GM18517 (cell line): ENCODE results near the gene STEAP3.
"Not testable (repeated sequence)": the region's sequence is repeated elsewhere in the genome, so short reads cannot be mapped to it uniquely, and the experiment has no call there.

Experiments used
- ATAC-seq: cut with Tn5 transposase; IDR thresholded peaks from one replicate; pipeline ENCODE4 v1.9.1; 2021; ENCODE audit warnings: mild to moderate bottlenecking, moderate library complexity; ENCODE audit not compliant: unreplicated experiment

Gene STEAP3

DNA sequence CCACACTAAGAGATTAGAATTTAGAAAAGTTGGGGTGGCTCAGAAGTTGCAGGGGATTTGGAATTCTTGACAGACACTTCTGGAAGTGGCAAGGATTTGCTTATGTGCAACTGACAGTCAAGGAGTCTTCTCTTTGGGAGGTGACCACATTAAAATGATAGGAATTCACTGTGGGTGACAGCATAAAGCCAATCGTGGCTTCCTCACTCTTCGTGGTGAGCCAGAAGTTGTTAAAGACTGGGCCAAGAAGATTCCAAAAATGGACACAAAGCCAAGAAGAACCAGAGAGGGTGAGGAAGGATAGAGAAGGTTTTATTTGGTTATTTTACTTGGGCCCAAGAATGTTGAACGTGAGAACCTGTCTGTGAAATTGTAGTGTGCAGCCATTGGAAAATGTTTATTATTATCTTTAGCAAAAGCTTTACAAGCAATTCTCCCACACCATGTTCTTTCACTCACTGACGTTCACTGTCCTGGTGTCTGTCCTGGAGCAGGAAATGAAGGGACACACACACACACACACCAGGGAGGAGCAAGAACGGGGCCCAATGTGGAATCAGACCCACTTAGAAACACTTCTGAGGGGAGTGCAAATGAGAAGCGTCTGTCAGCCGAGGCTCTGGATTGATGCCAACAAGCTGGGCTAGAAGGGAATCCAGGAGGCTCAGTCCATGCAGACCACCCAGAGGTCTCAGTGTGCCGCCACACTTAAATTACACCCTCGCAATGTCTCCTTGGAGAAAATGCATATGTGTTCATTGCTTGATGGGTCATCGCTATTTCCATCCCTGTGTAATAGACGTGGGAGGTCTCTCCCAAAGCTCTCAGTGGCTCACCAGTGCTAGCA is 37.2 kb downstream of the STEAP3 start:
- ATAC-seq = no peak

DNA sequence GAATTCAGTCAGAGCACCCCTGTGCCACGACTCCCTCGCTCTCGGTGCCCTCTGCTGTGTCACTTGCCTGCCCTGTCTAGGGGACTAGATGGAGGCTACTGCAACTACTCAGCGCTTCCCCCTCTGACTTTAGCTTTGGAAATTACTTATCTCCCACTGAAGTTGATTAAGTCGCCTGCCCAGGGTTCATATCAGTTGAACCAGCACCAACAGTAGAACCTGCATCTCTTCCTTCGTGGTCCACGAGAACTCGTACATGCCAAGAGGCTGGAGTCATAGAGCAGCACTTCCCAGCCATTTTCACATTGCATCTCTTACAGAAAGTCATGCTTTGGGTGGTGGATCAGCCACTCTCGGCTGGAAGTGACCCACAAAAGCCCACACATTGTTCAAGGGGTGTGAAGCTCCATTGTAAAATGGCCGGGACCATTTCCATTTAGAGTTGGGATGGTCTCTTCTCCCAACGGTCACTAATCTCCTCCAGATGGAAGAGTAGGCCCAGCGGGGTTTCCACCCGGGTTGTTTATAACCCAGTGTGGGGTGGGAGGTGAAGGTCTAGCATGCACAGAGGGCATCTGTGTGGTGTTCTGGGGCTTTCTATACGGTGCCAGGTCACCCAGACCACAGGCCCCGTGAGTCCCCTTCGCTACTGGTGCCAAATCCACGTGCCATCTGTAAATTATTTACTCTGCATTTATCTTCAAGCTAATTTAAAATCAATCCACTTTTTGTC is 38.0 kb downstream of the STEAP3 start:
- ATAC-seq = no peak

DNA sequence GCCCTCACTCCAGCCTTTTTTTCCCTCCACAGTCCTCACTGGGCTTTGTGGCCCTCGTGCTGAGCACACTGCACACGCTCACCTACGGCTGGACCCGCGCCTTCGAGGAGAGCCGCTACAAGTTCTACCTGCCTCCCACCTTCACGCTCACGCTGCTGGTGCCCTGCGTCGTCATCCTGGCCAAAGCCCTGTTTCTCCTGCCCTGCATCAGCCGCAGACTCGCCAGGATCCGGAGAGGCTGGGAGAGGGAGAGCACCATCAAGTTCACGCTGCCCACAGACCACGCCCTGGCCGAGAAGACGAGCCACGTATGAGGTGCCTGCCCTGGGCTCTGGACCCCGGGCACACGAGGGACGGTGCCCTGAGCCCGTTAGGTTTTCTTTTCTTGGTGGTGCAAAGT is 39.4 kb downstream of the STEAP3 start:
- no peak for ATAC-seq

DNA sequence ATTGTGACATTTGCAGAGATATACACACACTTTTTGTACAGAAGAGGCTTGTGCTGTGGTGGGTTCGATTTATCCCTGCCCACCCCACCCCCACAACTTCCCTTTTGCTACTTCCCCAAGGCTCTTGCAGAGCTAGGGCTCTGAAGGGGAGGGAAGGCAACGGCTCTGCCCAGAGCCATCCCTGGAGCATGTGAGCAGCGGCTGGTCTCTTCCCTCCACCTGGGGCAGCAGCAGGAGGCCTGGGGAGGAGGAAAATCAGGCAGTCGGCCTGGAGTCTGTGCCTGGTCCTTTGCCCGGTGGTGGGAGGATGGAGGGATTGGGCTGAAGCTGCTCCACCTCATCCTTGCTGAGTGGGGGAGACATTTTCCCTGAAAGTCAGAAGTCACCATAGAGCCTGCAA is 40.0 kb downstream of the STEAP3 start:
- ATAC-seq = no peak

DNA sequence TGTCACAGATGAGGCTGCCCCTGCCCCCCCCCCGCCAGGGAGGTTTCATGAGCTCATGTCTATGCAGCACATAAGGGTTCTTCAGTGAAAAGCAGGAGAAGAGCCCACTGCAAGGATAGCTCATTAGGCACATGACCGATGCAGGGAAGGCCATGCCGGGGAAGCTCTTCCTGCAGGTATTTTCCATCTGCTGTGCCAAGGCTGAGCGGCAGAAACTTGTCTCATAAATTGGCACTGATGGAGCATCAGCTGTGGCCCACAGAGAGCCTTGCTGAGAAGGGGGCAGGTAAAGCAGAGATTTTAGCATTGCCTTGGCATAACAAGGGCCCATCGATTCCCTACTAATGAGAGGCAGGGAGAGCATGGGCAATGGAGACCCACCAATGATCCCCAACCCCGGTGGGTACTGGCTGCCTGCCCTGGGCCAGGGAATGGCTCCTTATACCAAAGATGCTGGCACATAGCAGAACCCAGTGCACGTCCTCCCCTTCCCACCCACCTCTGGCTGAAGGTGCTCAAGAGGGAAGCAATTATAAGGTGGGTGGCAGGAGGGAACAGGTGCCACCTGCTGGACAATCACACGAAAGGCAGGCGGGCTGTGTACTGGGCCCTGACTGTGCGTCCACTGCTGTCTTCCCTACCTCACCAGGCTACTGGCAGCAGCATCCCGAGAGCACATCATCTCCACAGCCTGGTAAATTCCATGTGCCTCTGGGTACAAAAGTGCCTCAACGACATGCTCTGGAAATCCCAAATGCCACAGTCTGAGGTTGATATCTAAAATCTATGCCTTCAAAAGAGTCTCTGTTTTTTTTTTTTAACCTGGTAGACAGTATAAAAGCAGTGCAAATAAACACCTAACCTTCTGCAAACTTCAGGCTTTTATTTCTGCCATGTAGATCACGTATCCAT is 41.4 kb downstream of the STEAP3 start:
- ATAC-seq = peak; percentile 97

DNA sequence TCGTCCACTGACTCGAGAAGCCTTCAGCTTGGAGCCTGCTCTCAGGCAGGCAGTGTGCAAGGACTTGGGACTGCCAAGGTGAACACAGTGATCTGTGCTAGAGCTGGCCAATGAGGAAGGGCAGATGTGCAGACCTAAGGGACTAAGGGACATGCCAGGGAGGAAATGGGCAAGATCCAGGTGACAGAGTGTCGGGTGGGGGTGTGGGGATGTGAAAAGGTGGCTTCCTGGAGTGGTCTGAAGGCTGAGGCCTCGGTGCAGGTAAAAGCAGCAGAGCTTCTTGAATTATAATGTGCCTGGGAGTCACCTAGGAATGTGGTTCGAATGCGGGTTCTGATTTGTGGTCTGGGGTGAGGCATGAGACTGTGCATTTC is 42.0 kb downstream of the STEAP3 start:
- ATAC-seq = no peak

DNA sequence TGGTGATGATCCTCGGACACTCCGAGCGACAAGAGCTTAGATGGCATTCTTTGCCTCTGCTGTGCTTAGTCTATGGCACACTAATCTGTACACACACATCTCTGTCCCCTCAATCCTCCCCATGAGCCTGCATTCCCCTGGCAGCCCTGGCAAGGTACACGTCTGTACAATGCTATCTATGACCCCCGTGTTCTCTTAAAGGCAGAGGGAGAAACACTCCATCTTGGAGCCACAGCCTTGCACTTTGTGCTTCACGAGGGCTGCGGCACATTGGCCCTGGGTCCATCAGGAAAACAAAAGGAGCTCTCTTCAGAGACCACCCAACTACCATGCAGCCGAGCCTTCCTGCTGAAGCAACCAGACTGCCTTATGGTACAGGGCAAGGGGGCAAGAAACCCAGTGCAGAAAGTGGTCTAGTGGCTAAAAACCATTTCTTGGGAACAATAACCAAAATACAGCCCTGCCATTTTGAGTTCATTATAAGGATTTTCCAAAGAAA is 42.5 kb downstream of the STEAP3 start:
- no peak for ATAC-seq

DNA sequence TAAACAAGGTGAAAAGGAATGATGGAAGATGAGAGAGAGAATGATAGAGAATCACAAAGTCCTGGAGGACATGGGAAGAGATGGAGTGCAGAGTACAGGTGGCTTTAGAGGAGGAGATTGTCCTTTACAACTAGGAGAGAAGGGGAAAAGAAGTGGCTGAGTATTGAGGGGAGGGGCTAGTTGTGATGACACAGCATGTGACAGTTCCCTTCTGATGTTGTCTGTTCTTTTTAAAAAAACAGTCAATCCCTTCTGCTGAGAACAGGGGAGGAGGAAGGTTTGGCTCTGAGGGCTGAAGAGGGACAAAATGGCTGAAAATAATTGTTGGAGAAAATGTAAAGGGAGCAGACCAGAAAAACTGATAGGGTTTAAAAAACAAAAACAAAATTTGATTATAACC is 44.0 kb downstream of the STEAP3 start:
- no peak for ATAC-seq

DNA sequence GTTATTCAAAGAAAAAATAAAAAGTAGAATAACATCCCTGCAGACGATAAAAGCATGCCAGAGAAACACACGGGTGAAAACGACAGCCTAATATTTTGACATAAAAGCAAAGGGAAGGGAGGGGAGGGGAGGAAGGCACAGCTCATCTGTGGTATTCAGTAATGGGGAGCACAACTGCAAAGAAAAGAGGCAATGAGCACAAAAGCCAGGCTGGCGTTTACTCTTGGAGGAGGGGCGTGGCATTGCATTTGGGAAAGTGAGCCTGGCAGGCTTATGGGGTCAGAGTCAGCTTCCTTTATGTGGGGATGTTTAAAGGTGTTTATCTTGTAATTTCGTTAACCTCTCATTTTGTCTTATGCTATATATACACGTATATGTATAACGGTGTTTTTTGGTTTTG is 53.2 kb downstream of the STEAP3 start:
- no peak for ATAC-seq

DNA sequence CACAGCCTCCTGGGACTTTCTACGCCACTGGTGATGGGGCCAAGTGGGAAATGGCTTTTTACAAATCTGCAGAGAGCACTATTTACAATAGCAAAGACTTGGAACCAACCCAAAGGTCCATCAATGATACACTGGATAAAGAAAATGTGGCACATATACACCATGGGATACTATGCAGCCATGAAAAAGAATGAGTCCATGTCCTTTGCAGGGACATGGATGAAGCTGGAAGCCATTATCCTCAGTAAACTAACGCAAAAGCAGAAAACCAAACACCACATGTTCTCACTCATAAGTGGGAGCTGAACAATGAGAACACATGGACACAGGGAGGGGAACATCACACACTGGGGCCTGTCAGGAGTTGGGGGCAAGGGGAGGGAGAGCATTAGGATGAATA is 54.8 kb downstream of the STEAP3 start:
- not testable (repeated sequence) for ATAC-seq

DNA sequence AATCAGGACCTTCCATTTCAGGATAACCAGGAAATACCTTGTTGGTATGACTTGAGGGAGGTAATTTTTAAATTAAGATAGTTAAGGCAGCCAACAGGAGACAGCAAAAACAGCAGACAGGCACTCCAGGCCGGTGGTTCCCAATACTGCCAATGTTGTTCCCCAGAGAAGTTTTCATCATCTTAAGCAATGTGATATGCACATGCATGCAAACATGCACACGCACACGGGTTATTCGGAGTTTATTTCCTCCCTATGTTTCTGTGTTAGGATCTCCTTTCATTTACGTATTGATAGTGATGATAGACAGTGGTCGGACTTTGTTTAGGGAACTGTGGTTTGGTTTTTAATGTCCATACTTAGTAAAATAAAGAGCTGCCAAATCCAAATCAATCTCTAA is 55.3 kb downstream of the STEAP3 start:
- ATAC-seq = no peak

DNA sequence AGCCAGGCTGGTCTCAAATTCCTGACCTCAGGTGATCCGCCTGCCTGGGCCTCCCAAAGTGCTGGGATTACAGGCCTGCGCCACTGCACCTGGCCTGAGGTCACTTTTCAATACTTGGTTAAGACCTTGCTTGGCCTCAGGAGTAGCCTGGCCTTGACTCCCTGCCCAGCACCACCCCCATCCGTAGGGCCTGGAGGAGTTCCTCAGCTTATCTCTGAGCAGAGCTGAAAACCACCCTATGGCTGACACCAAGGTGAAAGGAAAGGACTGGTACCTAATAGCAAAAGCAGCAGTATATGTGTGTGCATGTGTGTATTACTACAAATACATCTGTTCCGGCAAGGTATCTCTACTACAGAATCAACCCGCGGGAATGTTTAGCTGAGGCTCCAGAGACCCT is 56.0 kb downstream of the STEAP3 start:
- no peak for ATAC-seq

DNA sequence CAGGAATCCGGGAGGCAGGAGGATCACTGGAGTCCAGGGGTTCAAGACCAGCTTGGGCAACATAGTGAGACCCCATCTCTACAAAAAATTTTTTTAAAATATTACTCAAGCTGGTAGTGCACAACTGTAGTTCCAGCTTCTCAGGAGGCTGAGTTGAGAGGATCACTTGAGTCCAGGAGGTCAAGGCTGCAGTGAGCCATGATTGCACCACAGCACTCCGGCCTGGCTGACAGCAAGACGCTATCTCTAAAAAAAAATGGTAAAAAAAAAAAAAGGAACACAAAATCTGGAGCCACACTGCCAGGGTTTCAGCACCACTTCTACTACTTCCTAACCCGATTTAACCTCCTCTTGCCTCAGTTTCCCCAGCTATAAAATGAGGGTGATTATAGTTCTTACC is 57.0 kb downstream of the STEAP3 start:
- ATAC-seq = no peak

DNA sequence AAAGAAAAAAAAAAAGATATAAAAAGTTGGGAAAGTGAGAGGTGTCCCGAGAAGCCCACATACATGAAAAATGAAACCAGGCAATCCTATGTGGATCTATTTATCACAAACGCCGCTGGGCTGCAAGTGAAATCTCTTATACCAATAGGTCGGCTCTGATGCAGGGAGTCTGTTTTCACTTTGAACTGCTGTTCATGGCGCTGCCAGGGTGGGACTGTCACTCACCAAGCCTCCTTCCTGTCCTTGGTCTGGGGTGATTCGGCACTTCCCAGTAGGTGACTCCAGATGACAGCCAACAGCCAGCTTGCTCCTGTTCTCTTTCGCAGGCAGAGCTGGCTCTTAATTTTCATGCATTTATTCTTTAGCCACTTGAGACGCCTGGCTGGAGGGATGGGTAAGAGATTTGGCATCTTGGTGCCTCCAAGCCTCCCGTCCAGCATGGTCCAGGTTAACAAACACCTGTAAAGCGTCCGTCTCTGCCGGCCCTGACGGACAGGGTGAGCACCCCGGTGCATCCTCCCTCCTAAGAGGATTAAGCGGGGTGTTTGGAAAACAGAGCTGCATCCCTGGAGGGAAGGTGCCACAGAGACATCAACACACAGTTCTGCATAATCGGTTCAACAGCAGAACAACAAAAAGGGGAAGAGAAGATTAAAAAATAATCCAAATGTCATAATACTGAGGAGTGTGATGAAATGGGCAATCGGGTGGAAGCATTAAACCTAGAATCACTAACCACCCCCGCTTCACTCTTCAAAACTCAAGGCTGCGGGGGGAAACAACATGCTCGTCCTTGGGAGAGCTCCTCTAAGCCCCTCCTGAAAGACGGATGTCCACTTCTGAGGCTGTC is 58.7 kb downstream of the STEAP3 start:
- no peak for ATAC-seq

DNA sequence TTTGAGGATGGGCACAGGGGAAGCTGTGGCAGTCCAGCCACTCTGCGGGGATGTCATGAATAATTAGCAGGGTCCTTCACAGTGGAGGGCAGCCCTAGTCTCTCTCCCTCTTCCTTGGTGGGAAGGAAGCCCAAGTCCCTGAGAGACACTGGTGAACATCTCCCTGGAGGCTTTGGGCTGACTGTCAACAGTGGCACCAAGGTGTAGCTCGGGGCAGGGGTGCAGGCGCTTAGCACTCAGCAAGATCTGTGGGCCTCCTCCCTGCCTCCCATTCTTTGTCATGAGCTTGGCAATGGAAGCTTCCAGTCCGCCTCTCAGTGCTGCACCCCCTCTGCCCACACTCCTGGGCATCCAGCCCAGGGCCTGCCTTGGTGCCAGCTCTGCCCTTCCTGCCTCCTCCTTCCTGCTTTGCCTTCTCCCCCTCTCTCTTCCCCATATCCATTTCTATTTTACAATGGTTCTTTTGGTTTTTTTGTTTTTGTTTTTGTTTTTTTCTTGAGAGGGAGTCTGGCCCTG is 59.4 kb downstream of the STEAP3 start:
- no peak for ATAC-seq

DNA sequence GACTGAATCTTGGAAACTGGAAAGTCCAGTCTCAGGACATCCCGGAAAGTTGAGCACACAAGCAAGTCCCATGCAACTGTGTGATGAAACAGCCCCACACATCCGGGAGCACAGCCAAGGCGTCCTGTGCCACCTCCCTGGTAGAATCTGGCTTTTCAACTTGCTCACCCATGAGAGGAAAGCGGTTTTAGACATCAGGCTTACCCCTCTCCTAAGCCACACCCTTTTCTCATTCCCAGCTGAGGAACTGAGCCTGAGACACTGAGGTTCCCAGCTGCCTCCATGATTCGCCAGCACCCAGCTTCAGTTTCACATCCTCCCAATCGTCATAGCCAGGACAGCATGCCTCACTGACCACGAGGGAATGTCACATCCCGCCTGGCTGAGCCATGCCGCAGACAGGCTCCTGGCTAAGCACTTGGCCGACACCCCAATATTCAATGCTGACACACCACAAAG is 60.3 kb downstream of the STEAP3 start:
- no peak for ATAC-seq

DNA sequence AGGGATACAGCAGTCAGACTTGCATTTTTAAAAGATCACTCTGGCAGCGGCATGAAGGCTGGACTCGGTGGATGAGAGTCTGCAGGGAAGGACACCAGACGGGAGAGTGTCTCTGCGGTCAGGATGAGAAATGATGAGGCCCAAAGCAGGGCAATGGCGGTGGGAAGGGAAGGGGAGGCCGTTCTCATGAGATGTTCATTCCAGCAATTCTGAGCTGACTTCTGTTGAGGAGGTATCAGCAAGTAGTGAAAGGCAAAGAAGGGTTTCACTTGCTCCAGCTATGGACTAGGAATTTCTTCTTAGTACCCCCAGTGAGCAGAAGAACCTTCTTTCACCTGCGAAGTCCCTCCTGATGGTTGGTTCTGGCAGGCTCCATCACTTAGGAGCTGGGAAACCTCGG is 63.0 kb downstream of the STEAP3 start:
- ATAC-seq = no peak

DNA sequence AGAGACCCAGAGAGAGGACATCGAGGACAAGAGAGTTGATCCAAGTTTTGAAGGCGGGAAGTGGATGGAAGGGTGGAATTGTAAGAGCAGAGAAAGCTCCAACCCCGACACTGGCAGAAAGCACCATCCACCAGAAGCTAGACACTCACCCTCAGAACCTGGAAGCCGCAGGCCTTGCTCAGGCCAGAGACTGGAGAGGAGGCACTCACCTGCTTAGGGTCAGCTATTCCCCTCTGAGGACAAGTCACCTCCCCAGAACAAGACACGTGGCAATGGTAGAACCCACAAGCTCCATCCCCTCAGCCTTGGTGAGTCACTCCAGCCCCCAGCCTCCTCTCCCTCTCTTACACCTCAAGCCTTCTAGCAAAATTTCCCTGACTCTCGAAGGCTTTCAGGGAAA is 64.9 kb downstream of the STEAP3 start:
- ATAC-seq = no peak

DNA sequence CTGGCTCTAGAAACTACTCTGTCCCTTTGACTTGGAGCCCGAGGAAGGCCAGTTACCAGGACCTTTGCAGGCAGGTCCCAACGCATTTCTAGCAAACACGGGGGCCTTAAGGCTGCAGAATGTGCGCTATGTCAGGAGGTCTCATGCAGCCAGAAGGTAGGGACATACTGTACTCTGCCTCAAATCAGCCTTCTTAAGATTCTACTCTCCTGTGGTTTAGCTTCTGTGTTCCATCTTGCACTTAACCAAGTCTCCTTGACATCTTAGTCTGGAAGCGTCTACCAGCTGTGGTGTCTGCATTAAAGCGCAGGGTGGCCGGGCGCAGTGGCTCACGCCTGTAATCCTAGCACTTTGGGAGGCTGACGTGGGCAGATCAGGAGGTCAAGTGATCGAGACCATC is 65.5 kb downstream of the STEAP3 start:
- no peak for ATAC-seq

DNA sequence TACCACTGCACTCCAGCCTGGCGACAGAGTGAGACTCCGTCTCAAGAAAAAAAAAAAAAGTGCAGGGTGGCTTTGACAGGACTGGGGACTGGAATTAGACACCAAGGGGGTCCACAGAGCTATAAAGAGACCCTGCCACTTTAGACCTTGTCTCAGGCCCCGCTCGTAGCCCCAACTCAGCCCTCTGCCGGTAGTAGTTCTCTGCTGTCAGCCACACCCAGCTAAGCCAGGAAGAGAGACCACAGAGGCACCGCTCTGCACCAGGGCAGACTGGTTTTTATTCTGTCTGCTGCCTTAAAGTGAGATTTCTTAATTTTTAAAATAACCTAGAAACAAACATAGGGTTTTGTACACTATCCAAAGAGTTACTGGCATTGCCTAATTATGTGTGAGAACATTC is 66.0 kb downstream of the STEAP3 start:
- no peak for ATAC-seq
